Mesothelial cell of epicardium (in vitro differentiated cells): Measurements from ENCODE around the gene MDM2. TPM values are rescaled to one million over a fixed set of nuclear protein-coding genes. Genes with fewer than 3 reads are reported as not detected.

Source experiments
- DNase-seq, 2 experiments: peaks; one replicate each; pipeline ENCODE4 v3.0.0; 2021; ENCODE audit warnings: low spot score in 2 of 2; ENCODE audit not compliant: unreplicated experiment in 2 of 2
- H3K27ac Mint-ChIP-seq: 2 replicates; pipeline ENCODE4 v1.8.0; 2021; ENCODE audit warnings: mixed read lengths
- H3K27me3 Mint-ChIP-seq: 2 replicates; pipeline ENCODE4 v1.8.0; 2021; ENCODE audit warnings: low read depth, mixed read lengths
- H3K36me3 Mint-ChIP-seq: 2 replicates; pipeline ENCODE4 v1.8.0; 2021; ENCODE audit warnings: mixed read lengths
- H3K4me1 Mint-ChIP-seq: 2 replicates; pipeline ENCODE4 v1.8.0; 2021; ENCODE audit warnings: mixed read lengths
- H3K4me3 Mint-ChIP-seq: 2 replicates; pipeline ENCODE4 v1.8.0; 2021; ENCODE audit warnings: mild to moderate bottlenecking, moderate library complexity, mixed read lengths
- H3K9me3 Mint-ChIP-seq: 2 replicates; pipeline ENCODE4 v1.8.0; 2021; ENCODE audit warnings: mixed read lengths
- total RNA-seq: library from RNA; stranded (reverse); gene quantifications from 3 replicates; pipeline ENCODE4 v1.2.1, GENCODE V29; 2021
- TF ChIP-seq, protein P1 (sequence below): fragments of 200-600 bp; sonication (generic); IDR thresholded peaks from one replicate; pipeline ENCODE4 v1.5.0; 2021; ENCODE audit warnings: antibody characterized with exemption; ENCODE audit not compliant: unreplicated experiment

Gene MDM2
- total RNA-seq, 1 donor from 2014 or later = 182 TPM

DNA sequence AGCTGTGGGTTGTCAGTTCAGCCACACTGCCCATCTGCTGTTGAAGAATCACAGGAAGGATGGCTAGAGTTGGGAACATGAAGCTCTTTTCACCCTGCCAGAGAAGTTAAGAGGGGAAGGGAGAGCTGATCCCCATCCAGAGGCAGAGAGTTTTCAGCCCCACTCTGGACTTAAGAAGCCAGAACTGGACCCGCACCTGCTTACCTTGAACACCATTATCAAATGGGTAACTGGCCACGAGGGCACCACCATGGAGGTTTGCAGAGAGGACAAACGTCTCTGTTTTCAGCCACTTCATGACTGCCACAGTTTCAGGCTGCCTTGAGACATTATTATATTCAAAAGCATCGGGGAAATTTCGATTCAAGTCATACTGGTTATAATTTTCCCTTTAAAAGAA lies 62.0 kb downstream of the MDM2 start:
- TF ChIP-seq, protein P1, sequence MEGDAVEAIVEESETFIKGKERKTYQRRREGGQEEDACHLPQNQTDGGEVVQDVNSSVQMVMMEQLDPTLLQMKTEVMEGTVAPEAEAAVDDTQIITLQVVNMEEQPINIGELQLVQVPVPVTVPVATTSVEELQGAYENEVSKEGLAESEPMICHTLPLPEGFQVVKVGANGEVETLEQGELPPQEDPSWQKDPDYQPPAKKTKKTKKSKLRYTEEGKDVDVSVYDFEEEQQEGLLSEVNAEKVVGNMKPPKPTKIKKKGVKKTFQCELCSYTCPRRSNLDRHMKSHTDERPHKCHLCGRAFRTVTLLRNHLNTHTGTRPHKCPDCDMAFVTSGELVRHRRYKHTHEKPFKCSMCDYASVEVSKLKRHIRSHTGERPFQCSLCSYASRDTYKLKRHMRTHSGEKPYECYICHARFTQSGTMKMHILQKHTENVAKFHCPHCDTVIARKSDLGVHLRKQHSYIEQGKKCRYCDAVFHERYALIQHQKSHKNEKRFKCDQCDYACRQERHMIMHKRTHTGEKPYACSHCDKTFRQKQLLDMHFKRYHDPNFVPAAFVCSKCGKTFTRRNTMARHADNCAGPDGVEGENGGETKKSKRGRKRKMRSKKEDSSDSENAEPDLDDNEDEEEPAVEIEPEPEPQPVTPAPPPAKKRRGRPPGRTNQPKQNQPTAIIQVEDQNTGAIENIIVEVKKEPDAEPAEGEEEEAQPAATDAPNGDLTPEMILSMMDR = no peak

DNA sequence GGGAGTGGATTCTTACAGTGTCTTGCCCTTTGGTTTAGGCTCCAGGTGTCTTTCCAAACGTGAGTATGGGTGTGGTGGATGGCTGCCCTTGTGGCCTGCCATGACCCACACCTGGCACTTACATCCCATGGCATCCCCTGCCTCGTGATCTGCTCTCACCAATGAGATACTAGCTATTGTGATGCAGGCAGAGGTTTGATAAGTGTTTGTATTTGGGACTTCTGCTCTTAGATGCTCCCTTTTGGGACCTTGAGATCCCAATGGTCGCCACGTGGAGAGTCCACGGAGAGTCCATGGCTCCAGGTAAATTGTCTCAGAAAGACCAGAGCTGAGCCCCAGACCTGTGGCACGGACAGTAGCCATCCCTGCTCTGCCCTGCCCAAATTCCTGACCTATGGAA lies 62.5 kb downstream of the MDM2 start:
- Mint-ChIP-seq H3K27ac (no peak overlapping the region), H3K27me3 (no peaks in the 10 kb centered on the region)
- no peak for DNase-seq

More for the DNA sequence above, 62.0 kb downstream of the MDM2 start:
- H3K4me1 Mint-ChIP-seq = peaks cover 19% of the 10 kb centered on the region
- no peaks in the 10 kb centered on the region for H3K9me3 Mint-ChIP-seq
- no peaks in the 10 kb centered on the region for H3K36me3 Mint-ChIP-seq
- no peak overlapping the region for H3K27ac Mint-ChIP-seq
- no peak for DNase-seq
- H3K4me3 Mint-ChIP-seq = no peak overlapping the region
- no peaks in the 10 kb centered on the region for H3K27me3 Mint-ChIP-seq

DNA sequence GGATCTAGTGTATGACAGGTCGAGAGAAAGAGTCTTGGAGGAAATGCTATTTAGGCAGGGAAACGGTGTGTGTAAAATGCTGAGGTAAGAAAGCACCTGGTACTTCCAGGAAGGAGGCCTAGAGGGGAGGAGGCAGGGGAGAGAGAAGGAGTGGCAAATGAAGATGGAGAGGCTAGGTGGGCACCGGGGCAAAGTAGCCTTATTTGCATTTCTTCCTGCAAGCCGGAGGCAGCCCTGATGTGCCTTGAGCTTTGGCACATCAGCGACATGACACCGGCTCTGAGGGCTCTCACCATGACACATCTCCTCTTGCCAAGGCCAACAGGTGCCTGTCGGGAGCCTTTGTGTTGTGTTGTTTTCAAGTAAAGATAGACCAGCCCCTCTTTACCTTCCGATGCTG lies 63.4 kb downstream of the MDM2 start:
- no peaks in the 10 kb centered on the region for H3K36me3 Mint-ChIP-seq
- H3K9me3 Mint-ChIP-seq = no peaks in the 10 kb centered on the region
- peaks cover 19% of the 10 kb centered on the region for H3K4me1 Mint-ChIP-seq
- TF ChIP-seq, protein P1 = no peak
- H3K27me3 Mint-ChIP-seq = no peaks in the 10 kb centered on the region
- DNase-seq = no peak
- H3K4me3 Mint-ChIP-seq = no peak overlapping the region
- H3K27ac Mint-ChIP-seq = no peak overlapping the region

More for the DNA sequence above, 62.5 kb downstream of the MDM2 start:
- peaks cover 19% of the 10 kb centered on the region for H3K4me1 Mint-ChIP-seq
- H3K9me3 Mint-ChIP-seq = no peaks in the 10 kb centered on the region
- no peaks in the 10 kb centered on the region for H3K36me3 Mint-ChIP-seq
- H3K4me3 Mint-ChIP-seq = no peak overlapping the region
- TF ChIP-seq, protein P1 = no peak

DNA sequence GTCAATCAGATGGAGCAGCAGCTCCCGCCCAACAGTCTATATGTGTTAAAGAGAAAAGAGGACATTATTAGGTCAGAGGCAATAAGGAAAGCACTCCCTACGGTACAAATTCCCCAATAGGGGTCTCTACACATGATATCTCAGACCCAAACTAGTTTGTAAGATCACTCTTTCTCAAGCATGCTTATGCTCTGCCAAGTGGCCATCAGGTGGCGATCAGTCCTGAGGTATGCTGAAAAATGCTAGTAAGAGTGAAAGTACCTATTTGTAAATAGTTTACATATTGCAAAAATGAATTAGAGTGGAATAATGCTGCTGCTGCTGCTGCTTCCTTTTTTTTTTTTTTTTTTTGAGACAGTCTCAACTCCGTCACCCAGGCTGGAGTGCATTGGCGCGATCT lies 63.9 kb downstream of the MDM2 start:
- TF ChIP-seq, protein P1 = no peak
- H3K4me3 Mint-ChIP-seq = no peak overlapping the region
- no peak for DNase-seq
- no peaks in the 10 kb centered on the region for H3K9me3 Mint-ChIP-seq
- peaks cover 17% of the 10 kb centered on the region for H3K4me1 Mint-ChIP-seq
- no peaks in the 10 kb centered on the region for H3K27me3 Mint-ChIP-seq
- H3K27ac Mint-ChIP-seq = no peak overlapping the region
- H3K36me3 Mint-ChIP-seq = no peaks in the 10 kb centered on the region

DNA sequence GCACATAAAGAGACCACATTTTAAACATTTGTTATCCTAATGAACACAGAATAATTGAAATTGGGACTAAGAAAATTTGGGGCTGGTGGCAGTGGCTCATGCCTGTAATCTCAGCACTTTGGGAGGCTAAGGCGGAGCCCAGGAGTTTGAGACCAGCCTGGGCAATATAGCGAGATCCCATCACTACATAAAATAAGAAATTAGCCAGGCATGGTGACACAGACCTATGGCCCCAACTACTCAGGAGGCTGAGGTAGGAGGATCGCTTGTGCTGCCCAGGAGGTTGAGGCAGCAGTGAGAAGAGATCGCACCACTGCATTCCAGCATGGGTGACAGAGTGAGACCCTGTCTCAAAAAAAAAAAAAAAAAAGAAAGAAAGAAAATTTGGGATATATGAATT lies 65.3 kb downstream of the MDM2 start:
- peaks cover 6% of the 10 kb centered on the region for H3K4me1 Mint-ChIP-seq
- no peak overlapping the region for H3K27ac Mint-ChIP-seq
- H3K4me3 Mint-ChIP-seq = no peak overlapping the region
- H3K9me3 Mint-ChIP-seq = peaks cover 12% of the 10 kb centered on the region
- peaks cover under 1% of the 10 kb centered on the region for H3K36me3 Mint-ChIP-seq
- no peaks in the 10 kb centered on the region for H3K27me3 Mint-ChIP-seq
- DNase-seq = no peak
- TF ChIP-seq, protein P1 = no peak

DNA sequence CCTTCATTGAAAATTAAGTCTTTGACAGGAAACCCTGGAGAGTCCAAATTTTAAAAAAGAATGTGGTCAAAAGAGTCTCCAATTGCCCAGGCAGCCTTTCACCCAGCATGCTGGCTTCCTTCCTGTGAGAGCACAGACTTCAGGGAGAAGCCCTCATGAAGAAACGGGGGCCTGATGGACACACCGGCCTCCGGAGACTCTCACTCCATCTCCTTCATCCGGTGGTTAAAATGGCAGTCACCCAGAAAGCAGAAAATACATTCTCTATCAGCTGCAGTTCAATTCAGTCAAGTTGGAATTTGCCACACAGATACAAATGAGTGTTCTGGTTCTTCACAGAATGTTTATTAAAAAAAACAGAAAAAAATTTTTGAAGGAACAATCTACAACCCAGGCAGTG lies 68.5 kb downstream of the MDM2 start:
- no peak overlapping the region for H3K27ac Mint-ChIP-seq
- no peak overlapping the region for H3K4me3 Mint-ChIP-seq
- H3K4me1 Mint-ChIP-seq = no peaks in the 10 kb centered on the region
- H3K36me3 Mint-ChIP-seq = peaks cover 3% of the 10 kb centered on the region
- TF ChIP-seq, protein P1 = no peak
- H3K9me3 Mint-ChIP-seq = peaks cover 22% of the 10 kb centered on the region
- DNase-seq = no peak
- no peaks in the 10 kb centered on the region for H3K27me3 Mint-ChIP-seq
